WTC11 (cell line): ENCODE results near the gene FBXO4. TPM values are rescaled to one million over a fixed set of nuclear protein-coding genes. Genes with fewer than 3 reads are reported as not detected.

Experiments
- ATF1 ChIP-seq: sonication (generic); formaldehyde crosslinking; IDR thresholded peaks from 2 replicates; pipeline ENCODE4 v1.8.1; 2023; ENCODE audit warnings: mild to moderate bottlenecking, moderate library complexity, missing genetic modification reagents
- ESRRA ChIP-seq: sonication (generic); formaldehyde crosslinking; IDR thresholded peaks from 2 replicates; pipeline ENCODE4 v1.8.1; 2022; ENCODE audit warnings: mild to moderate bottlenecking, missing genetic modification reagents, borderline replicate concordance
- FOXK1 ChIP-seq: sonication (generic); formaldehyde crosslinking; IDR thresholded peaks from 2 replicates; pipeline ENCODE4 v1.8.0; 2022; ENCODE audit warnings: mild to moderate bottlenecking, moderate library complexity, missing genetic modification reagents
- GABPB1 ChIP-seq: sonication (generic); formaldehyde crosslinking; IDR thresholded peaks from 2 replicates; pipeline ENCODE4 v1.8.1; 2023; ENCODE audit warnings: mild to moderate bottlenecking, missing genetic modification reagents
- GRHL2 ChIP-seq: fragments of 250-450 bp; sonication (Bioruptor Pico); IDR thresholded peaks from 2 replicates; pipeline ENCODE4 v1.8.0; 2022; ENCODE audit warnings: mild to moderate bottlenecking, moderate library complexity; ENCODE audit not compliant: insufficient replicate concordance, severe bottlenecking
- GTF2I ChIP-seq: fragments of 250-450 bp; sonication (Bioruptor Pico); conservative IDR thresholded peaks from 2 replicates; pipeline ENCODE4 v1.4.0; 2021; ENCODE audit warnings: mild to moderate bottlenecking
- IRF2 ChIP-seq: sonication (generic); formaldehyde crosslinking; IDR thresholded peaks from 2 replicates; pipeline ENCODE4 v1.8.0; 2022; ENCODE audit warnings: low read depth, missing genetic modification reagents, borderline replicate concordance
- JAZF1 ChIP-seq: fragments of 250-450 bp; sonication (Bioruptor Pico); IDR thresholded peaks from 2 replicates; pipeline ENCODE4 v1.9.0; 2021; ENCODE audit warnings: moderate library complexity, mild to moderate bottlenecking, inconsistent platforms
- MYBL2 ChIP-seq: sonication (generic); formaldehyde crosslinking; IDR thresholded peaks from 2 replicates; pipeline ENCODE4 v1.8.1; 2023; ENCODE audit warnings: mild to moderate bottlenecking, moderate library complexity, missing genetic modification reagents
- NR1H2 ChIP-seq: sonication (generic); formaldehyde crosslinking; IDR thresholded peaks from 2 replicates; pipeline ENCODE4 v1.9.0; 2021; ENCODE audit warnings: mild to moderate bottlenecking, moderate library complexity, missing genetic modification reagents
- NR2C2 ChIP-seq: sonication (generic); formaldehyde crosslinking; IDR thresholded peaks from 2 replicates; pipeline ENCODE4 v1.8.0; 2022; ENCODE audit warnings: mild to moderate bottlenecking, missing genetic modification reagents
- SMAD4 ChIP-seq: sonication (generic); formaldehyde crosslinking; IDR thresholded peaks from 2 replicates; pipeline ENCODE4 v1.8.0; 2022; ENCODE audit warnings: mild to moderate bottlenecking, missing genetic modification reagents
- SOX15 ChIP-seq: fragments of 250-450 bp; sonication (Bioruptor Pico); IDR thresholded peaks from 2 replicates; pipeline ENCODE4 v1.9.0; 2021; ENCODE audit warnings: mild to moderate bottlenecking
- TCF7 ChIP-seq: sonication (generic); formaldehyde crosslinking; IDR thresholded peaks from 2 replicates; pipeline ENCODE4 v1.8.0; 2022; ENCODE audit warnings: mild to moderate bottlenecking, low read depth, missing genetic modification reagents, moderate library complexity
- ZBTB43 ChIP-seq: sonication (generic); formaldehyde crosslinking; IDR thresholded peaks from 2 replicates; pipeline ENCODE4 v1.8.1; 2023; ENCODE audit warnings: mild to moderate bottlenecking, missing genetic modification reagents
- ZNF121 ChIP-seq: sonication (generic); formaldehyde crosslinking; IDR thresholded peaks from 2 replicates; pipeline ENCODE4 v1.8.0; 2023; ENCODE audit warnings: missing genetic modification reagents
- ZNF219 ChIP-seq: sonication (generic); formaldehyde crosslinking; IDR thresholded peaks from 2 replicates; pipeline ENCODE4 v1.8.0; 2023; ENCODE audit warnings: missing genetic modification reagents, mild to moderate bottlenecking, borderline replicate concordance
- ZNF317 ChIP-seq: sonication (generic); formaldehyde crosslinking; IDR thresholded peaks from 2 replicates; pipeline ENCODE4 v1.8.1; 2023; ENCODE audit warnings: low read depth, mild to moderate bottlenecking, moderate library complexity, missing genetic modification reagents, borderline replicate concordance
- total RNA-seq: library from RNA; stranded (reverse); gene quantifications from 3 replicates; pipeline ENCODE4 v1.2.3, GENCODE V29; 2021
- TF ChIP-seq, protein P1 (sequence below): sonication (generic); formaldehyde crosslinking; IDR thresholded peaks from 2 replicates; pipeline ENCODE4 v1.8.0; 2023; ENCODE audit warnings: missing genetic modification reagents, mild to moderate bottlenecking, borderline replicate concordance
- TF ChIP-seq, protein P2 (sequence below): sonication (generic); formaldehyde crosslinking; IDR thresholded peaks from 2 replicates; pipeline ENCODE4 v1.8.0; 2023; ENCODE audit warnings: missing genetic modification reagents
- TF ChIP-seq, protein P3 (sequence below): sonication (generic); formaldehyde crosslinking; IDR thresholded peaks from 2 replicates; pipeline ENCODE4 v1.8.1; 2023; ENCODE audit warnings: mild to moderate bottlenecking, moderate library complexity, missing genetic modification reagents
- TF ChIP-seq, protein P4 (sequence below): sonication (generic); formaldehyde crosslinking; IDR thresholded peaks from 2 replicates; pipeline ENCODE4 v1.8.0; 2023; ENCODE audit warnings: mild to moderate bottlenecking, missing genetic modification reagents
- TF ChIP-seq, protein P5 (sequence below): fragments of 250-450 bp; sonication (Bioruptor Pico); IDR thresholded peaks from 2 replicates; pipeline ENCODE4 v2.1.2; 2022; ENCODE audit warnings: mild to moderate bottlenecking, moderate library complexity
- TF ChIP-seq, protein P6 (sequence below): sonication (generic); formaldehyde crosslinking; IDR thresholded peaks from 2 replicates; pipeline ENCODE4 v1.8.1; 2022; ENCODE audit warnings: missing genetic modification reagents, borderline replicate concordance

FBXO4 gene
- total RNA-seq, 1 experiment from 2014 or later: 0.72 TPM

GRCh38 chr5:41903892-41904799 is 20.9 kb upstream of the FBXO4 start, which contains the start of gene RIMOC1 (continued):
- TF ChIP-seq, protein P1, sequence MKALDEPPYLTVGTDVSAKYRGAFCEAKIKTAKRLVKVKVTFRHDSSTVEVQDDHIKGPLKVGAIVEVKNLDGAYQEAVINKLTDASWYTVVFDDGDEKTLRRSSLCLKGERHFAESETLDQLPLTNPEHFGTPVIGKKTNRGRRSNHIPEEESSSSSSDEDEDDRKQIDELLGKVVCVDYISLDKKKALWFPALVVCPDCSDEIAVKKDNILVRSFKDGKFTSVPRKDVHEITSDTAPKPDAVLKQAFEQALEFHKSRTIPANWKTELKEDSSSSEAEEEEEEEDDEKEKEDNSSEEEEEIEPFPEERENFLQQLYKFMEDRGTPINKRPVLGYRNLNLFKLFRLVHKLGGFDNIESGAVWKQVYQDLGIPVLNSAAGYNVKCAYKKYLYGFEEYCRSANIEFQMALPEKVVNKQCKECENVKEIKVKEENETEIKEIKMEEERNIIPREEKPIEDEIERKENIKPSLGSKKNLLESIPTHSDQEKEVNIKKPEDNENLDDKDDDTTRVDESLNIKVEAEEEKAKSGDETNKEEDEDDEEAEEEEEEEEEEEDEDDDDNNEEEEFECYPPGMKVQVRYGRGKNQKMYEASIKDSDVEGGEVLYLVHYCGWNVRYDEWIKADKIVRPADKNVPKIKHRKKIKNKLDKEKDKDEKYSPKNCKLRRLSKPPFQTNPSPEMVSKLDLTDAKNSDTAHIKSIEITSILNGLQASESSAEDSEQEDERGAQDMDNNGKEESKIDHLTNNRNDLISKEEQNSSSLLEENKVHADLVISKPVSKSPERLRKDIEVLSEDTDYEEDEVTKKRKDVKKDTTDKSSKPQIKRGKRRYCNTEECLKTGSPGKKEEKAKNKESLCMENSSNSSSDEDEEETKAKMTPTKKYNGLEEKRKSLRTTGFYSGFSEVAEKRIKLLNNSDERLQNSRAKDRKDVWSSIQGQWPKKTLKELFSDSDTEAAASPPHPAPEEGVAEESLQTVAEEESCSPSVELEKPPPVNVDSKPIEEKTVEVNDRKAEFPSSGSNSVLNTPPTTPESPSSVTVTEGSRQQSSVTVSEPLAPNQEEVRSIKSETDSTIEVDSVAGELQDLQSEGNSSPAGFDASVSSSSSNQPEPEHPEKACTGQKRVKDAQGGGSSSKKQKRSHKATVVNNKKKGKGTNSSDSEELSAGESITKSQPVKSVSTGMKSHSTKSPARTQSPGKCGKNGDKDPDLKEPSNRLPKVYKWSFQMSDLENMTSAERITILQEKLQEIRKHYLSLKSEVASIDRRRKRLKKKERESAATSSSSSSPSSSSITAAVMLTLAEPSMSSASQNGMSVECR (CRISPR knock-in tag): peak; percentile 94
- TF ChIP-seq ATF1 (CRISPR knock-in tag): no peak
- TF ChIP-seq NR2C2: peak; percentile 57; the same call in 1 of the 2 replicates
- TF ChIP-seq GABPB1 (CRISPR knock-in tag): peak; percentile 59; the same call in 1 of the 2 replicates
- no peak for TF ChIP-seq SMAD4 (CRISPR knock-in tag)
- TF ChIP-seq MYBL2: no peak
- TF ChIP-seq ZNF317: no peak
- TF ChIP-seq GRHL2 (CRISPR knock-in tag): no peak
- no peak for TF ChIP-seq IRF2 (CRISPR knock-in tag)
- TF ChIP-seq, protein P2, sequence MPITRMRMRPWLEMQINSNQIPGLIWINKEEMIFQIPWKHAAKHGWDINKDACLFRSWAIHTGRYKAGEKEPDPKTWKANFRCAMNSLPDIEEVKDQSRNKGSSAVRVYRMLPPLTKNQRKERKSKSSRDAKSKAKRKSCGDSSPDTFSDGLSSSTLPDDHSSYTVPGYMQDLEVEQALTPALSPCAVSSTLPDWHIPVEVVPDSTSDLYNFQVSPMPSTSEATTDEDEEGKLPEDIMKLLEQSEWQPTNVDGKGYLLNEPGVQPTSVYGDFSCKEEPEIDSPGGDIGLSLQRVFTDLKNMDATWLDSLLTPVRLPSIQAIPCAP (CRISPR knock-in tag): peak; percentile 33; the same call in 1 of the 2 replicates
- no peak for TF ChIP-seq NR1H2
- TF ChIP-seq, protein P3, sequence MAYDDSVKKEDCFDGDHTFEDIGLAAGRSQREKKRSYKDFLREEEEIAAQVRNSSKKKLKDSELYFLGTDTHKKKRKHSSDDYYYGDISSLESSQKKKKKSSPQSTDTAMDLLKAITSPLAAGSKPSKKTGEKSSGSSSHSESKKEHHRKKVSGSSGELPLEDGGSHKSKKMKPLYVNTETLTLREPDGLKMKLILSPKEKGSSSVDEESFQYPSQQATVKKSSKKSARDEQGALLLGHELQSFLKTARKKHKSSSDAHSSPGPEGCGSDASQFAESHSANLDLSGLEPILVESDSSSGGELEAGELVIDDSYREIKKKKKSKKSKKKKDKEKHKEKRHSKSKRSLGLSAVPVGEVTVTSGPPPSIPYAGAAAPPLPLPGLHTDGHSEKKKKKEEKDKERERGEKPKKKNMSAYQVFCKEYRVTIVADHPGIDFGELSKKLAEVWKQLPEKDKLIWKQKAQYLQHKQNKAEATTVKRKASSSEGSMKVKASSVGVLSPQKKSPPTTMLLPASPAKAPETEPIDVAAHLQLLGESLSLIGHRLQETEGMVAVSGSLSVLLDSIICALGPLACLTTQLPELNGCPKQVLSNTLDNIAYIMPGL (CRISPR knock-in tag): no peak
- TF ChIP-seq SOX15: no peak
- peak; percentile 61; the same call in 1 of the 2 replicates for TF ChIP-seq ZBTB43
- TF ChIP-seq JAZF1 (CRISPR knock-in tag): no peak
- no peak for TF ChIP-seq TCF7 (CRISPR knock-in tag)
- TF ChIP-seq ESRRA (CRISPR knock-in tag): no peak
- TF ChIP-seq GTF2I: no peak
- no peak for TF ChIP-seq ZNF219 (CRISPR knock-in tag)
- TF ChIP-seq, protein P4, sequence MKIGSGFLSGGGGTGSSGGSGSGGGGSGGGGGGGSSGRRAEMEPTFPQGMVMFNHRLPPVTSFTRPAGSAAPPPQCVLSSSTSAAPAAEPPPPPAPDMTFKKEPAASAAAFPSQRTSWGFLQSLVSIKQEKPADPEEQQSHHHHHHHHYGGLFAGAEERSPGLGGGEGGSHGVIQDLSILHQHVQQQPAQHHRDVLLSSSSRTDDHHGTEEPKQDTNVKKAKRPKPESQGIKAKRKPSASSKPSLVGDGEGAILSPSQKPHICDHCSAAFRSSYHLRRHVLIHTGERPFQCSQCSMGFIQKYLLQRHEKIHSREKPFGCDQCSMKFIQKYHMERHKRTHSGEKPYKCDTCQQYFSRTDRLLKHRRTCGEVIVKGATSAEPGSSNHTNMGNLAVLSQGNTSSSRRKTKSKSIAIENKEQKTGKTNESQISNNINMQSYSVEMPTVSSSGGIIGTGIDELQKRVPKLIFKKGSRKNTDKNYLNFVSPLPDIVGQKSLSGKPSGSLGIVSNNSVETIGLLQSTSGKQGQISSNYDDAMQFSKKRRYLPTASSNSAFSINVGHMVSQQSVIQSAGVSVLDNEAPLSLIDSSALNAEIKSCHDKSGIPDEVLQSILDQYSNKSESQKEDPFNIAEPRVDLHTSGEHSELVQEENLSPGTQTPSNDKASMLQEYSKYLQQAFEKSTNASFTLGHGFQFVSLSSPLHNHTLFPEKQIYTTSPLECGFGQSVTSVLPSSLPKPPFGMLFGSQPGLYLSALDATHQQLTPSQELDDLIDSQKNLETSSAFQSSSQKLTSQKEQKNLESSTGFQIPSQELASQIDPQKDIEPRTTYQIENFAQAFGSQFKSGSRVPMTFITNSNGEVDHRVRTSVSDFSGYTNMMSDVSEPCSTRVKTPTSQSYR (CRISPR knock-in tag): no peak
- no peak for TF ChIP-seq ZNF121
- TF ChIP-seq, protein P5, sequence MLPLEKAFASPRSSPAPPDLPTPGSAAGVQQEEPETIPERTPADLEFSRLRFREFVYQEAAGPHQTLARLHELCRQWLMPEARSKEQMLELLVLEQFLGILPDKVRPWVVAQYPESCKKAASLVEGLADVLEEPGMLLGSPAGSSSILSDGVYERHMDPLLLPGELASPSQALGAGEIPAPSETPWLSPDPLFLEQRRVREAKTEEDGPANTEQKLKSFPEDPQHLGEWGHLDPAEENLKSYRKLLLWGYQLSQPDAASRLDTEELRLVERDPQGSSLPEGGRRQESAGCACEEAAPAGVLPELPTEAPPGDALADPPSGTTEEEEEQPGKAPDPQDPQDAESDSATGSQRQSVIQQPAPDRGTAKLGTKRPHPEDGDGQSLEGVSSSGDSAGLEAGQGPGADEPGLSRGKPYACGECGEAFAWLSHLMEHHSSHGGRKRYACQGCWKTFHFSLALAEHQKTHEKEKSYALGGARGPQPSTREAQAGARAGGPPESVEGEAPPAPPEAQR (CRISPR knock-in tag): no peak
- TF ChIP-seq FOXK1 (CRISPR knock-in tag): peak; percentile 75; the same call in 1 of the 2 replicates
- TF ChIP-seq, protein P6, sequence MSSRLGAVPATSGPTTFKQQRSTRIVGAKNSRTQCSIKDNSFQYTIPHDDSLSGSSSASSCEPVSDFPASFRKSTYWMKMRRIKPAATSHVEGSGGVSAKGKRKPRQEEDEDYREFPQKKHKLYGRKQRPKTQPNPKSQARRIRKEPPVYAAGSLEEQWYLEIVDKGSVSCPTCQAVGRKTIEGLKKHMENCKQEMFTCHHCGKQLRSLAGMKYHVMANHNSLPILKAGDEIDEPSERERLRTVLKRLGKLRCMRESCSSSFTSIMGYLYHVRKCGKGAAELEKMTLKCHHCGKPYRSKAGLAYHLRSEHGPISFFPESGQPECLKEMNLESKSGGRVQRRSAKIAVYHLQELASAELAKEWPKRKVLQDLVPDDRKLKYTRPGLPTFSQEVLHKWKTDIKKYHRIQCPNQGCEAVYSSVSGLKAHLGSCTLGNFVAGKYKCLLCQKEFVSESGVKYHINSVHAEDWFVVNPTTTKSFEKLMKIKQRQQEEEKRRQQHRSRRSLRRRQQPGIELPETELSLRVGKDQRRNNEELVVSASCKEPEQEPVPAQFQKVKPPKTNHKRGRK (CRISPR knock-in tag): no peak
